ENCODE measurements around the gene PPFIBP2. TPM values are rescaled to one million over a fixed set of nuclear protein-coding genes. Genes with fewer than 3 reads are reported as not detected.

Gene PPFIBP2
- total RNA-seq, 1 experiment from 2014 or later, result 21.5 TPM

GRCh38 chr11:7490054-7490453 is 23.7 kb upstream of the PPFIBP2 start:
- TF ChIP-seq POLR2AphosphoS5 (IDR thresholded peaks at IDR 0.05; ENCODE audit: low read depth, low read length) (no peak), SIN3A (IDR thresholded peaks at IDR 0.05; ENCODE audit: borderline replicate concordance, insufficient read depth, low read depth, low read length) (no peak)
- H3K27me3 ChIP-seq (ENCODE audit: control insufficient read depth, insufficient read depth, low read length), result peaks cover 14% of the 10 kb centered on the region; the same call in 1 of the 2 replicates
- no peaks in the 10 kb centered on the region for H3K9me3 ChIP-seq (ENCODE audit: control insufficient read depth, insufficient read depth, low read depth, low read length)
- DNase-seq (ENCODE audit: low read depth, low spot score) (no peak), ATAC-seq (no peak)
- ChIA-PET POLR2A (no interaction called here), CTCF (no interaction called here)
- H3K4me3 ChIP-seq (ENCODE audit: low read depth in 2 of 2, low read length in 2 of 2), result no peak overlapping the region
- BruUV-seq (replicated peaks), result no TSS peak
- H3K4me1 ChIP-seq (ENCODE audit: control insufficient read depth, insufficient read depth, low read length), result no peaks in the 10 kb centered on the region
- intact Hi-C loops (cut with micrococcal nuclease; ENCODE audit: unreplicated experiment) (no loop called here), in situ Hi-C loops (cut with HindIII; ENCODE audit: low pct_unique_long_range_greater_than_20kb, low sequenced_read_pairs) (no loop called here)
- no peak overlapping the region for H3K27ac ChIP-seq (ENCODE audit: low read length)
- H3K36me3 ChIP-seq (ENCODE audit: control insufficient read depth, insufficient read depth, low read length), result no peaks in the 10 kb centered on the region

- Histone ChIP-seq H3K4me1 (ENCODE audit: control insufficient read depth, insufficient read depth, low read length) (no peaks in the 10 kb centered on the region), H3K27ac (ENCODE audit: low read length) (no peak overlapping the region), H3K36me3 (ENCODE audit: control insufficient read depth, insufficient read depth, low read length) (no peaks in the 10 kb centered on the region), H3K4me3 (ENCODE audit: low read depth in 2 of 2, low read length in 2 of 2) (no peak overlapping the region), H3K27me3 (ENCODE audit: control insufficient read depth, insufficient read depth, low read length) (peaks cover 14% of the 10 kb centered on the region; the same call in 1 of the 2 replicates), H3K9me3 (ENCODE audit: control insufficient read depth, insufficient read depth, low read depth, low read length) (no peaks in the 10 kb centered on the region)
- BruUV-seq (replicated peaks), result no TSS peak
- ChIA-PET POLR2A (no interaction called here), CTCF (no interaction called here)
- intact Hi-C loops (cut with micrococcal nuclease; ENCODE audit: unreplicated experiment) (no loop called here), in situ Hi-C loops (cut with HindIII; ENCODE audit: low pct_unique_long_range_greater_than_20kb, low sequenced_read_pairs) (no loop called here)
- no peak for DNase-seq (ENCODE audit: low read depth, low spot score)
- no peak for ATAC-seq
- no peak for TF ChIP-seq TCF7L2 (IDR thresholded peaks at IDR 0.05; ENCODE audit: low read depth, low read length)
- TF ChIP-seq CTCF (IDR thresholded peaks at IDR 0.05), result no peak
Measured at GRCh38 chr11:7490535-7490934, 23.3 kb upstream of the PPFIBP2 start.

- POLR2A ChIA-PET, result no interaction called here
- no peaks in the 10 kb centered on the region for H3K36me3 ChIP-seq (ENCODE audit: control insufficient read depth, insufficient read depth, low read length)
- ATAC-seq, result no peak
- intact Hi-C loops (cut with micrococcal nuclease; ENCODE audit: unreplicated experiment) (no loop called here), in situ Hi-C loops (cut with HindIII; ENCODE audit: low pct_unique_long_range_greater_than_20kb, low sequenced_read_pairs) (no loop called here)
- H3K27ac ChIP-seq (ENCODE audit: low read length), result no peak overlapping the region
- H3K4me1 ChIP-seq (ENCODE audit: control insufficient read depth, insufficient read depth, low read length), result no peaks in the 10 kb centered on the region
- peaks cover 14% of the 10 kb centered on the region; the same call in 1 of the 2 replicates for H3K27me3 ChIP-seq (ENCODE audit: control insufficient read depth, insufficient read depth, low read length)
- no peak for DNase-seq (ENCODE audit: low read depth, low spot score)
- no TSS peak for BruUV-seq (replicated peaks)
- CTCF ChIA-PET, result no interaction called here
- H3K4me3 ChIP-seq (ENCODE audit: low read depth in 2 of 2, low read length in 2 of 2), result no peak overlapping the region
- no peak for TF ChIP-seq POLR2AphosphoS5 (IDR thresholded peaks at IDR 0.05; ENCODE audit: low read depth, low read length)
- no peak for TF ChIP-seq CTCF (IDR thresholded peaks at IDR 0.05)
- no peak for TF ChIP-seq REST (IDR thresholded peaks at IDR 0.05; ENCODE audit: insufficient read depth in 1 of 2, low read depth in 2 of 2, low read length in 1 of 2)
- no peak for TF ChIP-seq TCF7L2 (IDR thresholded peaks at IDR 0.05; ENCODE audit: low read depth, low read length)
- no peak for TF ChIP-seq SIN3A (IDR thresholded peaks at IDR 0.05; ENCODE audit: borderline replicate concordance, insufficient read depth, low read depth, low read length)
- H3K9me3 ChIP-seq (ENCODE audit: control insufficient read depth, insufficient read depth, low read depth, low read length), result no peaks in the 10 kb centered on the region
Measured at GRCh38 chr11:7492253-7492652, 21.5 kb upstream of the PPFIBP2 start.
